Measurements from ENCODE around the gene S1PR2. TPM values are rescaled to one million over a fixed set of nuclear protein-coding genes. Genes with fewer than 3 reads are reported as not detected.

S1PR2 gene
- total and polyA plus RNA-seq, 4 donors: 6.5 to 32.1 (median 13.0) TPM

GRCh38 chr19:10227026-10227971 lies 3.8 kb downstream of the S1PR2 start:
- peak overlapping the region; percentile 37 to 72 for H3K27ac ChIP-seq (ENCODE audit: low read depth in 1 of 2, low read length in 1 of 2)
- no peak for TF ChIP-seq CTCF (IDR thresholded peaks at IDR 0.05; ENCODE audit: control extremely low read depth, extremely low read depth)
- H3K9ac ChIP-seq (ENCODE audit: insufficient read depth in 1 of 2, low read length in 2 of 2): peak overlapping the region in 1 of 2 donors; percentile 59
- peaks cover 0 to 32% (median 20%) of the 10 kb centered on the region in 4 donors for H3K36me3 ChIP-seq (ENCODE audit: control insufficient read depth in 4 of 4, insufficient read depth in 4 of 4, low read length in 4 of 4)
- DNase-seq (peak in 1 of 3 donors; percentile 98), ATAC-seq (ENCODE audit: insufficient read depth, low FRiP score) (no peak)
- no peaks in the 10 kb centered on the region for H3K27me3 ChIP-seq (ENCODE audit: control insufficient read depth in 3 of 3, insufficient read depth in 3 of 3, low read length in 2 of 3)
- no peak overlapping the region for H3K4me3 ChIP-seq
- peaks cover 0 to 62% (median 18%) of the 10 kb centered on the region in 5 donors for H3K4me1 ChIP-seq (ENCODE audit: control insufficient read depth in 5 of 5, insufficient read depth in 5 of 5, low read length in 5 of 5)
- WGBS, 2 donors: 71 to 80% methylated on average over 28 of the region's 28 CpGs
- H3K9me3 ChIP-seq (ENCODE audit: control insufficient read depth in 4 of 4, insufficient read depth in 3 of 4, low read length in 3 of 4): no peaks in the 10 kb centered on the region

GRCh38 chr19:10226376-10227025 lies 4.6 kb downstream of the S1PR2 start:
- peak overlapping the region in 1 of 2 donors; percentile 85 for H3K9ac ChIP-seq (ENCODE audit: insufficient read depth in 1 of 2, low read length in 2 of 2)
- H3K36me3 ChIP-seq (ENCODE audit: control insufficient read depth in 4 of 4, insufficient read depth in 4 of 4, low read length in 4 of 4): peaks cover 0 to 35% (median 24%) of the 10 kb centered on the region in 4 donors
- no peak overlapping the region for H3K4me3 ChIP-seq
- TF ChIP-seq CTCF (IDR thresholded peaks at IDR 0.05; ENCODE audit: control extremely low read depth, extremely low read depth): no peak
- no peaks in the 10 kb centered on the region for H3K9me3 ChIP-seq (ENCODE audit: control insufficient read depth in 4 of 4, insufficient read depth in 3 of 4, low read length in 3 of 4)
- DNase-seq (peak; percentile 99 to 100 (median 100)), ATAC-seq (ENCODE audit: insufficient read depth, low FRiP score) (peak; percentile 19)
- peak overlapping the region in 1 of 2 donors; percentile 72 for H3K27ac ChIP-seq (ENCODE audit: low read depth in 1 of 2, low read length in 1 of 2)
- WGBS, 2 donors: 61 to 63% methylated on average over 13 of the region's 13 CpGs
- H3K27me3 ChIP-seq (ENCODE audit: control insufficient read depth in 3 of 3, insufficient read depth in 3 of 3, low read length in 2 of 3): no peaks in the 10 kb centered on the region
- H3K4me1 ChIP-seq (ENCODE audit: control insufficient read depth in 5 of 5, insufficient read depth in 5 of 5, low read length in 5 of 5): peaks cover 0 to 56% (median 20%) of the 10 kb centered on the region in 5 donors

GRCh38 chr19:10226021-10226375 lies 5.1 kb downstream of the S1PR2 start:
- no peak for TF ChIP-seq CTCF (IDR thresholded peaks at IDR 0.05; ENCODE audit: control extremely low read depth, extremely low read depth)
- H3K27me3 ChIP-seq (ENCODE audit: control insufficient read depth in 3 of 3, insufficient read depth in 3 of 3, low read length in 2 of 3): no peaks in the 10 kb centered on the region
- H3K9ac ChIP-seq (ENCODE audit: insufficient read depth in 1 of 2, low read length in 2 of 2): peak overlapping the region in 1 of 2 donors; percentile 85
- peaks cover 0 to 35% (median 24%) of the 10 kb centered on the region in 4 donors for H3K36me3 ChIP-seq (ENCODE audit: control insufficient read depth in 4 of 4, insufficient read depth in 4 of 4, low read length in 4 of 4)
- no peak overlapping the region for H3K4me3 ChIP-seq
- H3K9me3 ChIP-seq (ENCODE audit: control insufficient read depth in 4 of 4, insufficient read depth in 3 of 4, low read length in 3 of 4): no peaks in the 10 kb centered on the region
- no peak for DNase-seq
- peaks cover 0 to 57% (median 19%) of the 10 kb centered on the region in 5 donors for H3K4me1 ChIP-seq (ENCODE audit: control insufficient read depth in 5 of 5, insufficient read depth in 5 of 5, low read length in 5 of 5)
- peak overlapping the region; percentile 11 to 62 for H3K27ac ChIP-seq (ENCODE audit: low read depth in 1 of 2, low read length in 1 of 2)
- no peak for ATAC-seq (ENCODE audit: insufficient read depth, low FRiP score)
- WGBS, 2 donors: 80 to 91% methylated on average over 6 of the region's 6 CpGs

Data from lung (tissue), 12 donors.